Activated gamma-delta T cell treated with anti-CD3 and anti-CD28 coated beads, Interleukin-2, amount 50 U/mL, for 16 hours (primary cell): ENCODE results near the gene SLC4A11.
"Not testable (repeated sequence)": the region's sequence is repeated elsewhere in the genome, so short reads cannot be mapped to it uniquely, and the experiment has no call there.

ENCODE experiments used
- DNase-seq: peaks from one replicate; pipeline ENCODE4 v3.0.0-alpha.2; 2020; ENCODE audit warnings: low read depth

Gene SLC4A11

DNA sequence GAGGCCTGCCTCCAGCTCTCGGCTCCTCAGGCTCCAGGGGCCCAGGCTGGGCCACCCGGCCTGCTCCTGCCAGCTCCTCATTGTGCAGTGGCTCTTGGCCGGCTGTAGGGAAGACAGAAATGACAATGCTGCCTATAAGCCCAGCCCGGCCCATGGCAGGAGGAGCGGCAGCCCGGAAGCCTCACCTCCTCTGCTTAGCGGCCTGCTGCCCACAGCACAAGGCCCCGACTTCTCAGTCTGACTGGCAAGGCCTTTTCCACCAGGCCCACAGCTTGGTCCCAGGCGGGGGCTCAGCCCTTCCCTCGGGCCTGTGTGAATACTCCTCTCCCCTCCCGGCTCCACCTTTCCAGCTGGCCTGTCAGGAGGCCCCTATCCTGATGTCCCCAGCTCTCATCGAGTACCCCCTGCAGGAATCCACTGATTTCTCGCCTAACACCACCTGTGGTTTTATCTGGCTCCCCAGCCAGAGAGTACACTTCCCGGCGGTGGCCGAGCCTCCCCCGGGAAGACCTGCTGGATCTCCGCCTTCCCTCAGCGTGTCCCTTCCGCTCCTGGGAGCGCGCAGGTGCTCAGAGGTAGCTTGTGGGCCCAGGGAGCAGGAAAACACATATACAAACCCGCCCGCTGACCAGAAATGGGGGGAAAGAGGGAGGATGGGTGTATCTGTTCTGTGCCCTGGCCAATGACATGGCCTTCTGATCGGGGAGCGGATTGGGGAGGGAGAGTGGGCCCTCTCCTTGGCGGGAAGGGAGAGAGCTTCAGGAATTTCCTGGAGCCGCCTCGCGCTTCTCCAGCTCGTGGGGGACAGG, 35.5 kb downstream of the SLC4A11 start:
- no peak for DNase-seq

DNA sequence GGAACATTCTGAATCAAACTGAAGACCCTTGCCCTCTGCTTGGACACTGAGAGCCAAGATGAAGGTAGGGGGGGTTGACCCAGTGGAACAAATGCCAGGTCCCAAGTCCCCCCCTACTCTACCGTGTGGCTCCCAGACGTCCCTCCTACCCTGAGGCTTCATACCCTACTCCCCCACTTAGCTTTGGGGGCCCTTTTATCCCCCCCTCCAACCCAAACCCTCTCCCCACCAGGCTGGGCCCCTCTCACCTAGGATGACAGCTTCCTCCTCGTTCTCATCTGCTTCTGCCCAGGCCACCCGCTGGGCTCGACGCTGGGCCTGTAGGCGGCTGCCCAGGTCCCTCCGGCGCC, 36.0 kb downstream of the SLC4A11 start:
- DNase-seq = no peak

DNA sequence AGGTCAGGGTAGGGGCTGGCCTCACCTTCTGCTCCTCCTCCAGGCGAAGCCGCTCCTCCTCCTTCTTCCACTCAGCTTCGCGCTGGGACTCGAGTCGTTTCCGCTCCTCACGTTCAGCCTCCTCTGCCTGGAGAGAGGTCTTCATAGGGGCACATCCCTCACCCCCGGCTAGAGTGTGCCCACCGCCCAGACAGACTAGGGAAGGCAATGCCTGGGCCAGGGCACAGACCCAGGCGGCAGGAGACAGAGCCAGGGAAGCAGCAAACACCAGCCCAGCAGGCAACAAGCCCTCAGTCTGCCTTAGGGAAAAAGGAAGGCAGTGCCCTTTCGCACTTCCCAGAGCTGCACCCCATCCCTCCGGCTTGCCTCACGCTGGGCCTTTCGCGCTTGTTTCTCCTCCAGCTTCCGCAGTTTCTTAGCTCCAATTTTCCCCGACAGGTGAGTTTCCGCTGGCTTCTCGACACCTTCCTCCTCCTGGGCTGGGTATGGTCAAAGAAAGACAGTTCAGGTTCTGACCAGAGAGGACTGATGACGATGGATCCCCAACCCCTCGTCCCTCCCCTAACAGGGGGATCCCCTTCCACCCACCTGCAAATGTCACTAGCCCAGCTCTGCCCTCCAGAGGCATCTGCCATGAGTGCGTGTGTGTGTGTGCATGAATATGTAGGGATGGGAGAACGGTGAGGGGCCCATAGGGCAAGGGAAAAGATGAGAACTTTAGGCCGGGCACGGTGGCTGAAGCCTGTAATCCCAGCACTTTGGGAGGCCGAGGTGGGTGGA, 38.8 kb downstream of the SLC4A11 start:
- no peak for DNase-seq

DNA sequence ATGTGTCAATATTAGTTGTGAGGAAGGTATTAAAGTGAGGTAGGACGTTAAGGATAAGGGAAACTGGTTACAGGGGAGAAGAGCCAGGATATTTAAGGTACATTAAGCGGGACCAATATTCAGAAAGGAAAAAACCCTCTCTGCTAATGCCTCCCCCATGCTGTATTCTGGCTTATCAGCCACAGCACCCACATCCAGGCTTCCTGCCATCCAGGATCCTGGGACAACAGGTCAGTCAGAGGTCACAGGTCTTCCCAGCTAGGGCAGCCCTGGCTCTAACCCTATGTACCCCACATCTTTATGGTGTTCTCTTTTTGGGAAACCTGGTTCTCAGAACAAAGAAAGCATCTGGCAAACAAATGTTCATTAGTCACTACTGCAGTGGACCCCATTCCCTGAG, 39.8 kb downstream of the SLC4A11 start:
- DNase-seq = no peak

DNA sequence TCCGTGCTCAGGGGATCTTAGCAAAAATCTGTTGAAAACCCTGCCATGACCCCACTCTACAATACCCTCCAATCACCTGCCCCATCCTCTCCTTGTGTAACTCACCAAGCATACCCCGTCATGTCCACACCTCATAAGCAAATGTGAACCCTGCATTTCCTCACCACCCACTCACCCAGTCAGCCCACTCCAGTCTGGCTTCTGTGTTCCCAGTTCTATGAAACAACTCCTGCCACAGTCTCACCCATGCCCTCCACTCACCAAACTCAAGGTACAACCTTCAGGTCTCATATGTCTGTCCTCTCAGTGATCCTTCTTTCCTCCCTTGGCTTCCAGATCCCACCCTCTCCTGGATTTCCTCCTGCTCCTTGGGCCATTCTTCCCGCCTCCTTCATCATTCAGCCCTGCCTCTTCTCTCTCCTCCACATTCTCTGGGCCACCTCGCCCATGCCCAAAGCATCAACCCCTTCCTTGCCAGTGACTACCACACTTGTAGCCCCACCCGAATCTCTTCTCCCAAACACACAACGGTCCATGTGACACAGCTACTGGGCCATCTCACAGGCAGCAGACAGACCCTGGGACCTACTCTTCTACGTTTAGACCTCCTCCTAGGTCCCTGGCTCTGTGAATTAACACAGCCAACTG, 43.3 kb downstream of the SLC4A11 start:
- no peak for DNase-seq

DNA sequence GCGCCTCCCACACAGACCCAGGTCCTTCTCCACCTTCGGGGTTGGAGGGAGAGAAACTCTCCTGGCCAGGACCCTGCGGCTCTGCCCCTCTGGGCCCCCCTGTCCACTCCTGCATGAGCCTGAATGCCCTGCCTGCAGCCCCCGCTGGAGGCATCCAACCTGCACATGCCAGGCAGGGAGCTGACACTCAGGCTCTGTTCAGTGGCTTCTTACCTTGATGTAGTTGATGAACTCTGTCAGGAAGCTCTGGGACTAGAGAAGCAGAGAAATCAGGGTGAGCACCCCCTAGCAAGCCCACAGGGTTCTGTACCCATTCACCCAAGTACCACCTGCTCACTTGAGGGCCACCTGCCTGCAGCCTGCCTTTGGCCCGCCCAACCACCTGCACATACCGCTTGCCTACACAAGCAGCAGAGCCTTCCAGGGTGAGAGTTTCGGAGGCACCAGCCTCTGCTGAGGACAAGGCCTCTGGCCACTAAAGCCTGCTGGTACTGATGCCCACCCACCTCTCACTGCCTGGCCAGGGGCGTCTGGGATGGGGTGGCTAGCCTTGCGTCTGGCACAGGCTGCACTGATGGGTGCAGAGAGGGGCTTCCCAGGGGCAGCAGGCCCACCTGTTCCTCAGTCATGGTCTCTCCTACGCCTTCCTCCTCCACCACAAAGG, 44.2 kb downstream of the SLC4A11 start:
- DNase-seq = no peak

DNA sequence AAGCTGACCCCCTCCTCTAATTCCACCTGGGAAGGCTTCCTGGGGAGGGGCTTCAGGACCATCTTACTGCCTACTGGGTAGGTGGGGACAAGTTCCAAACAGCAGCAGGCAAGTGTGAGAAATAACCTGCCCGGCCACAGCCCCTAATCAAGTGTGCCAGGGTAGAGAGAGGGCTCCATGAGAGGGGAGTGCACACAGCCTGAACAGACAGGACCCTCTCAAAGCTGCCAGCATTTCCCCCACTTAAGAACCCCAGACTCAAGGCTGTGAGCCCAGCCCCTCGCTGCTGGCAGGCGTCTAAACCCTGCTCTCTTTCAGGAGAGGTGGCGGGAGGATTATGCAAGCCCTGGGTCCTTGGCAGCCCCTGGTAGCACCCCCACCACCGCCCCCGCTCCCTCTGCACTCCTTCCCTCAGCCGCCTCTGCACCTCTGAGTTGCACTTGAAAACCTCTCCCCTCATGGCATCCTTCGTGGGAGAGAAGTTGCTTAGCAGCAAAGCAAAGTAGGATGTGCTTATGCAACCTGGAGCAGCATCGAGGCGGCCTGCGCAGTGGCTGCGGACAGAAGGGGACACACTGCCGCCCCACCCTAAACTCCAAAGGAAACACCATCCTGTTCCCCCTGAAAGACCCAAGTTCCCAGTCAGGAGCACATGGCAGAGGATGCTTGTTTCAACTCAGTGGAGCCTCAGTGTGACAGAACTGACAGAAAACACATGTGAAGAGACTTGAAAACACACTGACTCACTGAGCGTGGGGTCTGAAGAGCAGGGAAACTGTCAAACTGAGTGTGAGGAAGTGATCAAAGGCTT, 45.0 kb downstream of the SLC4A11 start:
- no peak for DNase-seq

DNA sequence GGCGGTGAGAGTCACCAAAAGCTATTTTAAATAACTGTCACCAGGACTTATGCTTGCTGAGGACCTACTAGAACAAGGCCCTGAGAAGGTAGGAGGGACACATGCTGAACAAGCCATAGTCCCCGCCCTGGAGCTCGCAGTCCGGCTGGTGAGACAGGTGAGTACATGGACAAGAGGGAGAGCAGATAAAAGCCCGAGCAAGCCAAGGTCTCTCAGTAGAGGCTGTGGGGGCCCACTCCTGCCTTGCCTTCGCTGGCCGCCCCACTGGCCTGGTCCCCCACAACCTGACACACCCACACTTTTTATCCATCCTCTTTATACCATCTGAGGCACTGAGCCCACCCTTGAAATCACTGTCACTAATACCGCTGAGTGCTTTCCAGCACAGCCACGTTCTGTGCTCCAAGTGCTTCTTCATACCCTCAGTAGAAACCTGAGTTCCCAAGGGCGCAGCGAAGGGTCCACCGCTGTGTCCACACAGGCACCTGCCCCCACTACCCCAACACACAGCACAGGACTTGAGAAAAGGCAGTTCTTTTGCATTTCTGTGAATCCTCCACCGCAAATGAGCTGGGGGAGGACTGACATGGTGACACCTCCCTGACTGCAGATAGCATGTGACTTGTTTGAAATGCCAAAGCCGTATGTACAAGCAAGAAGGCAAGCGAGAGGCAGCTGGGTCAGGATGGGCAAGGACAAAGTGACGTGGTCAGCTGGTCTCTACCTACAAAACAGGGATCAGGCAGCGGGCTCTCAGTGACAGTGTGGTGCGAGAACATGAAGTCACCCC, 46.6 kb downstream of the SLC4A11 start:
- no peak for DNase-seq

DNA sequence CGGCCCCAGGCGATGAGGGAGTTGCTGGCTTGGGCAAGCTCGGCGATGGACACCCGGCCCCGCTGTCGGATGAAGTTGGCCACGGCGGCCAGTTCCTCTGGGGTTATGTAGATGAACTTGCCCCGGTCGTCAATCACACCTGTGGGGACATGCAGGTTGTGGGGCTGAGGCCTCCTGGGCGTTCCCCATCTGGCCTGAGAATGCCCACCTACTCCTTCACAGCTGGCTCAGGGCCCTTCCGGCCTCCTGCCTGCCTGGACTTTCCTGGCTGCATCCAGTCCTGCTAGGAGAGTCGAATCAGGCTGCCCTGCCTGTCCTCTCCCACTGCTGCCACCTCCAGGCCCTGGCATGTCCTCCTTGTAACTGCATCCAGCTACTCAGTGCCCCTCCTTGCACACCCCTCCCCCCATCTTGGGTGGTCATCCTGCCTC, 48.3 kb downstream of the SLC4A11 start:
- DNase-seq = no peak

DNA sequence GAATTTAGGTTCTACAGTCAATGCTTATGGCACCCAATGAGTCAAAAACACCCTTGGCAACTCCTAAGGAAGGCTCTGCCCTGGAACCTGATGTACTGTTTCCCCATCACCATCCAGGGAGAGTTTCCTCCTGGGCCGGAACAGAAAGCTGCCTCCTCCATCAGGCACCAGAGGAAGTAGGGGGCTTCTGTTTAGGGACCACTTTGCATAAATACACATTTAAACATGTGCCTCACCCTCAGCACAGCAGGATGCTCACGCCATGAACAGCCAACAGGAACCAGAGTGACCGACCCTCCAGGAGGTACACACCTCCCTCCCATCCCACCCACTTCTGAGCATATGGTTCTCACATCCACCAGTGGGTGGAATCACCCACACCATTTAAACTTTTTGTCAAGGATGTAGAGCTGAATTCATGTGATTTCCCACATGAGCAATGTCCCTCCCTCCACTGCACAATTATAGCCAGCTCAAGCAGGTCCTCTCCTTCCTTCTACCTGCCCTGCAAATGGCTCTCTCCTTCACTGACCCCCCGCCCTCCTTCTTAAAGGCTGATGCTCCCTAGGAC, 49.3 kb downstream of the SLC4A11 start:
- DNase-seq = no peak

DNA sequence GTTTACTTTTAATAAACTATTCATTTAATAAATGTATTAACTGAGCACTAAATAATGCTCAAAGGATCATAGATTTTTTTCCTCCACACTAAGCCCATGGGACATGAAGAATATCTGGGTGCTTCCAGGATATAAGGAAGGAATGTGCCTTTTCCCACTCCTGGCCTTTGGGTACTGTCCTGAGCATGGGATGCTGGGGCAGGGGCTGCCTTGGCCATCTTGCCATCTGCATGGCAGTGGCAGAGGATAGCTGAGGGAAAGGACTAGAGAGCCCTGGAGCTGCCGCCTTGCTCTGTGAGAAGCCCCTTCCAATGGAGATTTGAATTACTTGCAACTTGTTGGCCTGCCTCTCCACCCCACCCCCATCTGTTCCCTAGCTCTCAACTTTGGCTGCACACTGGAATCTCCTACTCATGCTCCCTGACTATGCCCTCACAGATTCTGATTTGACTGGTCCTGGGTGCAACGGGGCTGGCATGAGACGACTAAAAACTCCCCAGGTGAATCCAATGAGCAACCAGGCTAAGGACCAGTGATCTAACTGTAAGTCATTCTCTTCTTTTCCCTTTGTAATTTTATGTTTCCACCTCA, 50.1 kb downstream of the SLC4A11 start:
- DNase-seq = no peak

DNA sequence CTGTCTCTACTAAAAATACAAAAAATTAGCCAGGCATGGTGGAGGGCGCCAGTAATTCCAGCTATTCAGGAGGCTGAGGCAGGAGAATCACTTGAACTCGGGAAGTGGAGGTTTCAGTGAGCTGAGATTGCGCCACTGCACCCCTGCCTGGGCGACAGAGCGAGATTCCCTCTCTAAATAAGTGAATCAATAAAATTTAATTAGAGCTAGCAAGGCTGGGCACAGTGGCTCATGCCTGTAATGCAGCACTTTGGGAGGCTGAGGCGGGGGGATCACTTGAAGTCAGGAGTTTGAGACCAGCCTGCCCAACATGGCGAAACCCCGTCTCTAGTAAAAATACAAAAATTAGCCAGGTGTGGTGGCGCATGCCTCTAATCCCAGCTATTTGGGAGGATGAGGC, 51.1 kb downstream of the SLC4A11 start:
- not testable (repeated sequence) for DNase-seq

DNA sequence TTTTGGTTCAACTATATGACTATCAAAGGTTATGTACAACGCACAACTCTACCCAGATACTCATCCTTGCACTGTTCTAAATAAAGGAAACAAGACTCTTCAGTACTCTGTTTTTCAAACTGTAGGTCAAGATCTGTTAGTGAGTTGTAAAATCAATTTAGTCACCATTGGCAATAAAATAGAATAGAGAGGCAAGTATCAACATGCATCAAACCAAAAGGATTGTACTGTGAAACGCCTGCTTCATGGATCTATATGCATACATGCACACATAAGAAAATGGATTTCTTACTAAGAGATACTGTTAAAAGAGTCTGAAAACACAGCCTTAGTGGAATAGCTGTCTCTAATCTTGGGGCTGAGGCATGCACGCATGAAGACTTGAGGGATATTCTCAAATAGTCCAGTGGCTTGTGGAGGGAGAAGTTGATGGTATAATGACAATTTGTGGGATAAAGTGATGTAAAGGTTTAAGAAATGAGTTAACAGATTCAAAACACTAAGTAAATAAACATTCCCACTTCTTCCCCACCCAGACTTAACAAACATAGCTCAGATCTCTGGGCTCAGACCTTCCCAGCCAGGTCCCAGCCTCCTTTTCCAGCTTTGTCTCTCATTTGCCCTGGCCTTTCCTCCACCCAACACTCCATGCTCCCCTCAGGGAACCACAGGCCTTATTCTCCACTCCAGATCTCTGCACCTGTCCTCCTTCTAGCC, 54.9 kb downstream of the SLC4A11 start:
- DNase-seq = no peak

DNA sequence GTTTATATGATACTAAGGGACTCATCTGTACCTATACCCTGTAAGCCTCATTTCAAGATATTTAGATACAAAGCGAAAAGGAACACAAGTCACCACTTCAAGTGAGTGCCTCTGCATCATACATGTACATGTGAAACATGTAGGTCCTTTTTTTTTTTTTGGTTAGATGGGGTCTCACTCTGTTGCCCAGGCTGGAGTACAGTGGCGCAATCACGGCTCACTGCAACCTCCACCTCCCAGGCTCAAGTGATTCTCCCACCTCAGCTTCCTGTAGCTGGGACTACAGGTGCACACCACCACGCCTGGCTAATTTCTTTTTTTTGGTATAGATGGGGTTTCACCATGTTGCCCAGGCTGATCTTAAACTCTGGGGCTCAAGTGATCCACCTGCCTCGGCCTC, 56.6 kb downstream of the SLC4A11 start:
- DNase-seq = not testable (repeated sequence)

DNA sequence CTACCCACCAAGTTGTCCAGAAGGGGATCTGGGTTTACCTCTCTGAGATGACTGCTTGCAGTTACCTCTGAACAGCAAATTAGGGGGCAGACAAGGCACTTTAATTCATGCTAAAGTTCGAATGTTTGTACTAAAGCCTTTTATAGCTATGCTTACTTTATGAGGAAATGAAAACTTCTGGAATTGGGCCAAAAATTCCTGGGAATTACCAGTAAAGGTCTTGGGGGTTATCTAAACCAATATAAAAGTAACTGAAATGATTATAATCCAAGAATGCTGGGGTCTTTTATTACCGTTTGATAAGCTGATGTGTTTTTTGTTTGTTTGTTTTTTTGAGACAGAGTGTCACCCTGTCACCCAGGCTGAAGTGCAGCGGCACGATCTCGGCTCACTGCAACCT, 57.7 kb downstream of the SLC4A11 start:
- DNase-seq = no peak

DNA sequence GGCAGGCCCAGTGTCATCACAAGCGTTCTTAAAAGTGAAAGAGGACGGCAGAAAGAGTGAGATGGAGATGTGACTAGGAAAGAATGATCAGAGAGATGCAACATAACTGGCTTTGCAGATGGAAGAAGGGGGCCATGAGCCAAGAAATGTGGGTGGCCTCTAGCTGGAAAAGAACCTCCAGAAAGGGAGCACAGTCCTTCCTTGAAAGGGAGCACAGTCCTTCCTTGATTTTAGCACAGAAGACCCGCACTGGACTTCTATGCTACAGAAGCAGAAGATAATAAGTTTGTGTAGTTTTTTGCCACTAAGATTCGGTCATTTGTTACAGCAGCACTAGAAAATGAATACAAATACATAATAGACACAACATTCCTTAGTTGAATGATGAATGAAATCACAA, 58.7 kb downstream of the SLC4A11 start:
- no peak for DNase-seq

DNA sequence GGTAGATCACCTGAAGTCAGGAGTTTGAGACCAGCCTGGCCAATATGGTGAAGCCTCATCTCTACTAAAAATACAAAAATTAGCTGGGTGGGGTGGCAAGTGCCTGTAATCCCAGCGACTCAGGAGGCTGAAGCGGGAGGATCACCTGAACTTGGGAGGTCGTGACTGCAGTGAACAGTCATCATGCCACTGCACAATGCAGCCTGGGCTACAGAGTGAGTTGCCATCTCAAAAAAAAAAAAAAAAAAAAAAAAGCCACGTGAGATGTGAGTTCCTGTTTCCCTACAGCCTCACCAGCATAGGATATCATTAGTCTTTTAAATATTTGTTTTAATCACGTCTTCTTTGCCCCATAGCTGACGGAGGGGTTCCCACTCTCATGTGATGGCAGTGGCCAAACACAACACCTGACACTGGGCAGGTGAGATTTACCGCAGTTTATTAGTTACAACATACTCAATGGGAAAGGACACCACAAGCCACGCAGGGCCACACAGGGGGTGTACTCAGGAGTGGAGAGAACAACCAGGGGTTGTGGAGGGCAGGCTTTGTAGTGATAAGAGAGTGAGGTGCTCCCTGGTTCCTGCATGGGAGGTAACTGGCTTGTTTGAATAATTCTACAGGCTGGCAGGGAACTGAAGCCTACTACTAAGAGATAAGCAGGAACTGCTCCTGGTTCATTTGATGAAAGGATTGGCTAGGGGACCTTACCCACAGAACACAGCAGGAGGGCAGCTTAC, 61.1 kb downstream of the SLC4A11 start:
- DNase-seq = no peak
